ENCODE data around the gene FNDC3B.

Gene FNDC3B

DNA sequence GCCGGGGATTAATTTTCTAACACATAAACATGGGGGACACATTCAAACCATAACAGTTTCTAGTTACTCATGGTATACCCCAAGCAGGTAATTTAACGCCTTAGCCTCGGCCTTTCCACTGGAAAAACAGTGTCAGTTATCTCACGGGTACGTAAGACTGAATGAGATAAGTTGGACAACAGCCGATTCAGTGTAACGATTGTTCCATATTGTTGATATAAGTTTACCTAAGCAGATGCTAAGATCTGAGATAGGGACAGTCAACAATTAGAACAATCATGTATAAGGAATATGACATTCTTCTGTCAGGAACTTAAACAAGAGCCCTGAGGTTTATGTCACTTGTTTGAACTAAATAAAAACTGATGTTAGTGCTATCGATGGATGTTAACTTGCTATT is 278.1 kb downstream of the FNDC3B start:
- no peak for DNase-seq

DNA sequence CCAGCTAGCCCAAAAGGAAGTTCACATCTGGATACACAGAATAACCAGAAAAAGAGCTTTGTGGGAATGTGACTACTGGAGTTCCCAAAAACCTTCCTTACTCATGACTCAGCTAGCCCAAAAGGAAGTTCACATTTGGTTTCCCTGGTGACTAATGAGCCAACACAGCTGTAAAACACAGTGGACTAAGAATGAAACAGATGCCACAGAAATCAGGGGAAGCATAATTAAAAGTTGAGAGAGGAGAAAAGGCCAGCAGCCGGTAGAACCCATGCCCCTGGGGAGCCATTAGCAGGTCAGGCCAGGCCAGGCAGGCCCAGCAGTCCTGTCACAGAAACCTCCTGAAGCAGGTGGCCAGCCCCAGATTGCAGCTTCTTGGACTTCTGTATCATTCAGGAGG is 278.6 kb downstream of the FNDC3B start:
- no peak for DNase-seq

DNA sequence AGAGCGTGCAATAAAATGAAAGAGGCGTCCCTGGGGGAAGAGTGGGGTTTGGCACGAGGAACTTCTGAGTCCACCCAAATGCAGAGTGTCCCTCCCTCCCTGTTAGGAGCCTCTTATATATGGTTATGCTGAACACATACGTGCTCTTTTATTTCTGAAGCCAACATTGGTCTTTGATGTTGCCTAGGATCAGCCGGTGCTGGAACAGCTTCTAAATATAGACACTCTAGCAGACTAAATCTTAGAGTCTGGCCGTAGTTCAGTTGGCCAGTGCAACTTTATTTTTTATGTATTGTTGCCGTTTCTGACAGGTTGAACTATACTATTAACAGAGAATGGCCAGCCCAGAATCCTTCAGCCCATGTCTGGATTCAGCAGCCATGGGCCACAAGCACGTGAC is 280.2 kb downstream of the FNDC3B start:
- DNase-seq, result no peak

DNA sequence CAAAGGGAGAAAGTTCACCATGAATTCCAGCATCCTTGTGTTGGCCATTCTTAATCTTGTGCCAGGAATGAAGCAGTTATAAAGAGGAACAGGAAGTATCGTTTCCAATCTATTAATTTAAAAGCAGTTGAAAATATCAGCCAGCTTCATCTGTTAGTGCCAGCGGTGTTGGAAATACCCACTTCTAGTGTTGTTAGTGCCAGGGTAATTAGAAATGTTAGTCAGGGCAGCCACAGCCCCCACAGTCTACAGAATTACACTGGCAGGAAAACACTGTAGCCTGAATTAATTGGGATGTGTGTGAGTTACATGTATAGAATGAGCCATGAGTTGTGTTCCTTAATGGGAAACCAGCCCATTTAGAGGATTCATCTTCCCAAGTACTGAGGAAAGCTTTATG is 281.1 kb downstream of the FNDC3B start:
- no peak for DNase-seq

DNA sequence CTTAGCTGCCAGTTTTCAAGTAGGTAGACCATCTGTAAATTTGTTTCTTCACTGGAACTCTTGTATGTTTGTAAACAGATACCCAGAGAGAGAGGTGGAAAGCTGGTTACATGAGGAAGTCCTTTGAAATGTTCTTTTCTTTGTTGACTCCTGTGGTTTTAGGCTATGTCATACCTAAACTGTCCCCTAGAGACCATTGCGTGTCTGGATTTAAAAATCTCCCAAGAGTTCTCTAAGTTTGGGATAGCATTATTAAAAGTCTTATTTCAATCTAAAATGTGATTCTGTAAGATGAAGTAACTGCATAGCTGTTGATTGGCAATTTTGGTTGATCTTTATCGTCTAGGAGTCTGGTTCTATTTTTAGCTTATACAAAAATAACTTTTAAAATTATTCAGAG is 281.7 kb downstream of the FNDC3B start:
- no peak for DNase-seq

DNA sequence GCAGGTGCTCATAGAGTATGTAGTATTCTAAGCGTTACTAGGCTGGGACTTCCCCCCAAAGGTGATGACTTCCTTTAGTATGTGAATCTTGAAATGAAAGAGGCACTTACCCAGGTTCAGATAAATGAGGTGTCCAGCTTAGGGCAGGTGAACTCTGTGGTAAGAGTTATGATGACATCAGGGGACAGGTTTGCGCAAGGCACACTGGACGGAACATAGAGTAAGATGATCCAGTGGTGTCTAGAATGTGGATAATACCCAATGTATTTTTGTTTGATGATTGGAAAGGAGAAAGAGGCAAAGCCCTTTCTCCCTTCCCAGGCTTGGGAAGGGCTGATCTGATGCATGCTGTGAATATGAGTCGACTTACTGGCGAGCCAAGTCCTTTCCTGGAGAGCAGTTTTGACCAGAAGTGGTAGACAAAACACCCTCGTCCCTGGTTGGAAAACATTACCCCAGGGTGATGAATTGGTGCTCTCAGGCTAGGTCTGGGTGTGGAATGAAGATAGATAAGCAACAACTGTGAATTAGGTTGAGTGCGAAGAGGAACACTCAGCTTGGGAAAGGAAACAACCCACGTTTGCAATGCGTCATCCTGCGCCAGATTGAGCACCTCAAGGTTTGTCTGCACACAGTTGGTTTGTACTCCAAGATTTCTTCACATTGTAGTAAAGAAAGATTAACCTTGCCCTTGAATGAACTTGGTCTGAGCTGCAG is 284.7 kb downstream of the FNDC3B start:
- DNase-seq, result no peak

DNA sequence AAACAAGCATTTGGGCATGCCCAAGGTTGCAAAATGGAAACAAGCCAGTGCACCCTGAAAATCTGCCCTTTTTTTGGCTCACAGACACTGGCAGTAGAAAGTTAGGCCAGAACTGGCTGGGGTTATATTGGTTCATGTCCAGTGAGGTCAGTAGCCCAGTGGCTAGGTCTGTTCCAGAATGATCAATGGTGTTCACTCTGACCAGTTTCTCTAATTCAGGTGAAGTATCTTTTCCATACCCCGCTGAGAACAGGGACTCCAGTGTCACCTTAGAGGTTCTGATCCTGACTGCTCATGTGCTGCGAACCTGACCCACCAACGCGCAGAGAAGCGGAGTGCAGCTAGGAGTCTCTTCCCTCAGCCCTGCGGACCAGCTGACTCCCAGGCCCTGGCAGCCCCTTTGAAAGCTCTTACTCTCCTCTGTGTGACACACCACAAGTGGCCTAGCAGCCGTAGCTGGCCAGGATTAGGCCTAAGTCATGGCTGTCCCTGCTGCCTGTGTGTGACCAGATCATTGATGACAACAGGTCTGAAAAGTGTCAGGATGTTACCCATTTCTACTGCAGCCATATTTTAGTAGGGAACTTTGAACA is 285.3 kb downstream of the FNDC3B start:
- no peak for DNase-seq

DNA sequence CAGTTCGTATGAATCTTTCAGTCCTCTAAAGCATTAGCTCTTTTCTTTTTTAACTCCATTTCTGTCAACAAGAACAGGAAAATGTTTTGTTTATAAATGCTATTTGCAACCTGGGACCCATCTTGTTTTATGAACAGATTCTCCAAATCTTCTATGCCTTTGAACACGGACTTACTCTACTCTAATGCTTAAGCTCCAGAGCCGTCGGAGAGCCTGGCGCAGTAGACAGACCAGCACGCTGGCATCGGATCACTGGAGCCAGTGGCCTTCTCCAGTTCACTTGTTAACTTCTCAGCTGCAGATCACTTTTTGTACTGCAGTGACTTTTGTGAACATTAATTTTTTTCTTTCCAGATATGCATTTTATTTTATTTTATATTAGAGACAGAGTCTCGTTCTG is 286.1 kb downstream of the FNDC3B start:
- no peak for DNase-seq

DNA sequence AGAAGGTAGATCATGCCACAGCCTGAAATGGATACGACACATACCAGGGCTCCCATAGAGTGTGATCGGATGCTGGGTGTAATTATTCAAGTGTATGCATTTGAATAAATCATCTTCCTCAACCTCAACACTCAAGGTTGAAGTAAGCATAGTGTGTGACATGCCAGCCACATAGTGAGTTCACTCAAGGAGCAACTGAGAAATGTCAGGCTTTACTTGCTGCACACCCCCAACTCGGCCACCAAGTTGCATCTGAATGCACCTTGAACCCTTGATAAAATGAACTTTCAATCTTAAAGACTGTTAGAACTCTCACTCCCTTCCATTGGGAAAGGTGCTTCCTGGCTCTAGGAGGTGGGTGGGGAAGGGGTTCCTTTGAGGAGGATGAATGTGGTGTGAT is 287.6 kb downstream of the FNDC3B start:
- DNase-seq, result no peak

DNA sequence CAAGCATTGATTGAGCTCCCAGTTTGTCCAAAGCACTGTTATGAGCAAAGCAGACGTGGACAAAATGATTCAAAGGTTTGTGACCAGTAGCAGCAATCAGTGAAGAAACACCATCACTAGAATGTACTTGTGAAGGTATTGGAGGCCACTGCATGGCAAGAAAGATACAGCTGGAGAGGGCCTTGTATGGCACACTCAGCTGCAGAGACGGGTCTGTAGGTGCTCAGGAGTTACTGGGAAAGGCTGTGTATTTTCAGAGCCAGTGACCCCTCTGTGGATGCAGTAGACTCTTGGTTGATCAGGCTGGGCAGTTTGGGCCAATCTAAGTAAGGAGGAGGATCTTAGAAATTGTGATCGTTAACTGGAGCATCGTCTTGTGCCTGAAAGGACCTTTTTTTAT is 288.9 kb downstream of the FNDC3B start:
- DNase-seq, result no peak

DNA sequence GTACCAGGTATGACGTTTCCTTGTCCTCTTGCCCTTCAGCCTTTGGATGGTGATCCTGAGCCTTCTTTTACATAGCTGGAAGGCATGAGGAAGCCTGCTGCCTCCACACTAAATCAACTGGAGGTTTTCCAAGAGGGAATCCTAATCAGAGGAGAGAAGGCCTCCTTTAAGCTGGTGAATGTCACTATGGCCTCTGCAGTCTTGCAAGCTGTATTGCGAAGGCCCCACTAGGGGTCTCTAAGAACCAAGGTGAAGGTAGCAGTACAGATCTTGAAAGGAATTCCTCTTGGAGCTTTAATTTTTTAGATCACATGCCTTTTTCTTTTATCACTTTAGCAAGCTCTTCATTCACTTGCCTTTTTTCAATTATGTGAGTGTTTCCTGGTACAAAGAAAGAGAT is 289.7 kb downstream of the FNDC3B start:
- DNase-seq, result no peak

DNA sequence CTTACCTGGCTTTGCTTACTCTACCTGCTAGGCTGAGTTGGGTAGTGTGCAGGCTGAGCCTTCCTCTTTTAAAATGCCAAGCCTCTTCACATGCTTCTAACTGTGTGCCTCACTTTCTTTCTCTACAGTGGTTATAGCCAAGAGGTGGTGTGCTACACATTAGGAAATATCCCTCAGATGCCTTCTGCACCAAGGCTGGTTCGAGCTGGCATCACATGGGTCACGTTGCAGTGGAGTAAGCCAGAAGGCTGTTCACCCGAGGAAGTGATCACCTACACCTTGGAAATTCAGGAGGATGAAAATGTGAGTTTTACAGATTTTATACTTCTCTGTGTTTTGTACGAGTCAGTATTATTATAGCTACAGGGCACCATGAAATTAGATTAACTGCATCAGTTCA is 291.0 kb downstream of the FNDC3B start:
- DNase-seq, result no peak

DNA sequence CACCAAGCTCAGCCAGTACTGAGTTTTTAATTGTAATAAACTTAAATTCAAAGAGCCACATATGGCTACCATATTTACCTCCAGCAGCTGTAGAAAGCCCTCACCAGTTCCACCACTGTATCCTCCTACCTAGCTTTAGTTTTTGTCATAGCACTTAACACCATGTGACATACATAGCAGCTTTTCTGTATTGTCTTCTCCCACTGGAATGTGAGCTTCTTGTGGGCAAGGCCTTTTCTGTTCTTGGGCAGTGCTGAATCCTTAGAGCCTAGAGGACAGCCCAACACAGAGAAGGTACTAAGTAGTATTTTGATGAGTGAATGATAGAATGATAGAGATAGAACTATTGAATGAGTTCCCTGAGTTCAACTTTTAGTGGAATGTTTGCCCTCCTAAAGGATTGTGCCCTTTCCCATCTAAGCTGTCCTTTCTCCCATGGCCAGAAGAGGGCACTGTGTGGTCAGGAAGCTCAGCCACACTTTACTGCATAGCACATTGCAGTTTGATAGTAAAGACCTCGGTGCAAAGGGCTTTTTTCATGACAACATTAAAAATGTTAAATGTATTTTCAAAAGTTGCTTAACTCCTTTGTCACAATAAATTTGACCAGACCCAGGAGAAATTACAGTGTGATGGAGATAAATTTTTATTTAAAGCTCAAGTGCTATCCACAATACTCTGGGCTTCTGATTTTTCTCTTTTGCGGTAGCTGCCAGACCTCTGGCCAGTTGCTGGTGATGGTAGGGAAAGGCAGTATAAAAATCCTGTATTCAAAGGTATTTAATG is 293.1 kb downstream of the FNDC3B start:
- peak in 4 of 5 donors; percentile 17 to 44 (median 32) for DNase-seq

DNA sequence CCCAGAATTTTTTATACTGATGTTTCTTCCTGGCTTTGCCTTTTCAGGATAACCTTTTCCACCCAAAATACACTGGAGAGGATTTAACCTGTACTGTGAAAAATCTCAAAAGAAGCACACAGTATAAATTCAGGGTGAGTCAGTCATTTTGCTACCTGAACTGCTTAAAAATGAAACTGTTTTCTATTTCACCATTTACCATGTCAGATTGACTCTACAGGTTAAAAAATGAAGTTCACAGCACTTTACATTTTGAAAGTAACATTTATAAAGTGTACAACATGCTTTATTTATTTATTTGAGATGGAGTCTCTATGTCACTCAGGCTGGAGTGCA is 293.6 kb downstream of the FNDC3B start:
- DNase-seq, result no peak

DNA sequence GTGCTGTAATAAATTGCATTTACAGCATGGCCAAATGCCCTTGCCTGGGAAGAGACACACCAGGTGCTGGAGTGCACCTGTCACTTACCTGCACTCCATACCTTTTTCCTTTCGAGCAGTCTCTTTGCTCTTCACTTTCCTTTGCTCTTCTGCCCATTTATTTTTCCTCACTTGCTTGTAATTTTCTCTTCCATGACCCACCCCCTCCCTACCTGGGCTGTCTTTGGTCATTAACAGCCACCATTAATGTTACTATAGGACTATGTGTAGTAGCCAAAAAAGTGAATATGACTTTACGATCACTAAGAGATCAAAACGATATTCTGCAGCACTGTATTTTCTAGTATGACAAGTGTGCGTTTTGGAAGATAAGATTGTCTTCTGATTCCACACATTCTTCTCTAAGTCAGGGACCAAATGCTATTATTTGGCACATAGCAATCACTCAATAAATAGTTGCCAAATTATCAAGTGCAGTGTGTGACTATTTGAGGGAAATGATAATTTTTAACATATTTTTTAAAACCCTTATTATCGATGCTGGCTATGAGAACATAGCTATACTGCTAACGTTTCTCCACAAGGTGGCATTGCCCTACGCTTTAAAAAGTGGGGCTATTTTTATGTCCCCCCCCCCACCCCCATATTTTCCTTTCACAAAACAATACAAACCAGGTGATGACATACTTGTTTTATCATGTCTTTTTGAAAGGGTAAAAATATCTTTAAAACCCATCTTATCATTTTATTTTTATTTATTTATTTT is 294.5 kb downstream of the FNDC3B start:
- DNase-seq, result no peak

DNA sequence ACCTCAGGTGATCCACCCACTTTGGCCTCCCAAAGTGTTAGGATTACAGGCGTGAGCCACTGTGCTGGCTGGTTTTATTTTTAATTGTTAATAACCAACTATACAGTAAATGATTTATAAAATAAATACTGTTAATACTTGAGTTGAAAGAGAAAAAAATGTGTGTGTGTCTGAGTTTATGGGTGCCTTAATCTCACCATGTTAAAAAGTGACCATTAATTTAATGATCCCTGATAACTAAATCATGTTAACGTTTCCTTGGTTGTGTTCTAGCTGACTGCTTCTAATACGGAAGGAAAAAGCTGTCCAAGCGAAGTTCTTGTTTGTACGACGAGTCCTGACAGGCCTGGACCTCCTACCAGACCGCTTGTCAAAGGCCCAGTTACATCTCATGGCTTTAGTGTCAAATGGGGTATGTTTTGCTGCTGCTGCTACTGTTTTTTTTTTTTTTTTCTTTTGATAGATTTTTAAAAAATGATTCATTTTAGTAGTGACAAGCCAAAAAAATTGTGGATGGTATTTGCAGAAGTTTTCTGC is 295.4 kb downstream of the FNDC3B start:
- no peak for DNase-seq

DNA sequence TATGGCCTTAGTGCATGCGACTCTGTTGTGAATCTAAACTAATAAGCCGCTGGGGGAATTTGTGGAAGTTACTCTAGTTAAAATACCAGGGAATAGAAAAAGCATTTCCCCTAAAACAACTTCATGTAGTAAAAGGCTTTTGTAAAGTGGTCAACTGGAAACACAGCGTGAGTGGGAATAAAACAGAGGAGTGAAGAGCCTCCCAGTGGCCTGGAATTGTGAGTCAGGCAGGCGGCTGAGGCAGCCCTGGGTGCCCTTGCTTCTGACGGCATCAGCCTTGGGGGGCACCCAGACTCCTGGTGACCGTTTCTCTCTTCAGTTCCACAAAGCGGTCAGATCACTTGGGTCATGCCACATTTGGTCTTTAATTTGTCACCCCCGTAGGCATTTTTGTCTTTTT is 300.5 kb downstream of the FNDC3B start:
- no peak for DNase-seq

DNA sequence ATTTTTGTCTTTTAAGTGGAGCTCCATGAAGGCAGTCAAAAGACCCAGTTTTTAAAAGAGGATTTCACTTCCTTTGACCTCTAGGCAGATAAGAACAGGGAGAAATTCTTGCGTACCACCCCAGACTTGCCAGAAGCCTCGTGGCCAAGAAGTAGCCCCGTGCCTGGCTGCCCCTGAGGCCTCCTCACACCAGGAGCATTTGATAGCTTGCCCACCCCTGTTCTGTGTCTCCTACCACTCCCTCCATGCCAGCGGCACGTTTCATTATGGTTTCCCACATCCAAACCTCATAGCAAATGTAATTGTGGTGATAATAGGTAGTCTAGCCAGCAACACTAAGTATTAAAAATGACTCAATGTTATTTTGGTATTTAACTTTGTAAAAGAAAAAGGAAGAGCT is 301.2 kb downstream of the FNDC3B start:
- DNase-seq, result no peak

DNA sequence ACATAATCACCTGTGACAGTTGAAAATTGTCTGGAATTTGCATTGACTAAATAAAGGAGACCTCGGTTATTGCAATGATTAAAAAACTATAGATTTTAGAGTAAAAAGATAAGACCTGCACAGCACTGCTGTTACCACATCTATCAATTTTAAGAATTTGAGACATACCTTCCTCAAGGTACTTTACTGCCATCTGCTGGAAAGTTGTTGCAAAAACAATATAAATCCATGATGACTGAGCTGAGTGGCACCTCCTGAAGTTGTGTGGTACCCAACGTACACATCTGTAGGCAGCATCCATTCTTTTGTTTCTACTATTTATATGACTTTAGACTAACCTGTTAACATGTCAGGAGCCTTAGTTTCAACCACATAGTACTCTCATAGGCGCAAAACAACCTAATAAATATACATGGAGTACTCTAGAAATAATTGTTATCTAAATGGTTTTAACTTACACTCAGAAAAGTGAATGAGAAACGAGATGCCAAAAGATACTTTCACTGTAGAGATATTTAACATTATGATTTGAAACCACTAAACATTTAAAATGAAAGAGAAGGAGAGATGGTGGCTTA is 302.2 kb downstream of the FNDC3B start:
- DNase-seq, result peak in 2 of 5 donors; percentile 5 to 65

DNA sequence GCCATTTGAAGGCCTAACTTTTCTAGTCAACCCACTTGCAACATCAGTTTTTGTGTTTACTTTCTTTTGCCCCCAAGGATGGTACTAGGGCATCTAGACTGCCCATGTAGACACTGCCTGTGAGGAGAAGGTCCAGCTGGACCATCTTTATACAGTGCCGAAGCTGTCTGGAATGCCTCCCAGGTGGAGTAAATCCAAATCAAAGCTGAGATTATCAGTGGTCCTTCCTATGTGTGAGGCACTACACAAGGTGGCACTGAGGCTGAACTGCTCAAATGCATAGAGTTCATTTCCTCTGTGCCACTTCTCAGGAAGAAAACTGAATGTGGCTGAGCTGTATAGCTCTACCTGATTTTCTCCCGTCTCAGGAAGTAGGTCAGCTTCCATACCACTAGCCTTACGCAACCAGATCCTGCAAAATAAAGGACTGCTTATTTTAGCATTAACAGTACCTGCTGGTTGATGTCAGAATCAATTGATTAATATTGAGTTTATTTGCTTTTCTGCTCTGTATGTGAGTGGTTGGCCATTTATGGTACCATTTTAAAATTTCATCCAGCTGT is 302.8 kb downstream of the FNDC3B start:
- DNase-seq, result no peak

DNA sequence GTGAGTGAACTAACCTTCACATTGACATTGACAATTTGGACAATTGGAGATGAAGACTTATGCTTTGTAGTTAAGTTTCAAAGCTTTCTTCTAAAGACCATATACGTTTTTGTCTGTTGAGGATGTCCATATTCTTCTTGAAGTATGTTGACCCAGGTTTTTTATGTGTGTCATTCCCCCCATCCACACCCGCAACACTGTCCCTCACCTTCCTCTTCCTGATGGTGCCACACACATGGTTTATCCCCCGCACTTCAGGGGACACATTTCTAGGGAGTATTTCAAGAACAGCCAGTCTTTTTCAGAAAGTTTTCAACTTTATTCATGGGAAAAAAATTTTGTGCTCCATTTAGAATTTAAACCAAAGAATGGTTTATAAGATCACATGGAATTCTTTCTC is 303.7 kb downstream of the FNDC3B start:
- DNase-seq, result no peak

DNA sequence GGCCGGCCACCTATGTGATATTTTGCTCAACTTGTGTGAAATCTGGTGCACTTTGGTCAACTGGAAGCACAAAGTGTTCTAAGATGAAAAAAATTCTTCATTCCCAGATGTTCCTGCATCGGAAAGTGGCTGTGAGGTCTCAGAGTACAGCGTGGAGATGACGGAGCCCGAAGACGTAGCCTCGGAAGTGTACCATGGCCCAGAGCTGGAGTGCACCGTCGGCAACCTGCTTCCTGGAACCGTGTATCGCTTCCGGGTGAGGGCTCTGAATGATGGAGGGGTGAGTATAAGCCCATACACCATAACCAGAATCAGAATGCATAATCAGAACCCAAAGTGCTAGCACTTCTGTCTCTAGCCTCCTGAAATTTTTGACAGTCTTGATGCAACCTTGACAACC is 304.6 kb downstream of the FNDC3B start:
- no peak for DNase-seq

DNA sequence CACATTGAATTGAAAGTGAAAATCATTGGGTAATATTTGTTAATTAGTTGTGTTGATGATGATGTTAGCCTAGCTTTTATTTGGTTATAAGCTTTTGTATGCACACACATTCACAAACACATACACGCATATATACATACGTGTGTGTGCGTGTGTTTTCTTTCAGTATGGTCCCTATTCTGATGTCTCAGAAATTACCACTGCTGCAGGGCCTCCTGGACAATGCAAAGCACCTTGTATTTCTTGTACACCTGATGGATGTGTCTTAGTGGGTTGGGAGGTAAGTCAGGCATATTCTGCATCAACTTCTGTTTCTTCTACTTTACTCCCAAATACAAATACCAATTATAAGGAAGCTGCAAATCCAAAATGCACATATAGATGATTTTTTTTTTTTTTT is 306.8 kb downstream of the FNDC3B start:
- no peak for DNase-seq

Data from T-helper 1 cell (primary cell).